K562 (cell line): ENCODE measurements around the gene DNAJB11. TPM values are rescaled to one million over a fixed set of nuclear protein-coding genes. Genes with fewer than 3 reads are reported as not detected.

ENCODE experiments used
- ATAC-seq: fragments of 200-7000 bp; cut with Tn5 transposase; 3 replicates; pipeline ENCODE4 v1.9.1; 2020; ENCODE audit warnings: moderate library complexity
- BruUV-seq: library from RNA; stranded (reverse); fragments of 400-500 nt; replicated peaks from 2 replicates; lab custom pipeline; 2021; lab: Mats Ljungman, UMichigan
- CTCF ChIA-PET: fragments of 300-600 bp; formaldehyde crosslinking; extraction: SDS; loops from one replicate; lab custom pipeline; 2021; ENCODE audit warnings: low intra/inter-chr PET ratio; lab: Yijun Ruan, JAX
- POLR2A ChIA-PET: fragments of 300-600, 350-650 bp; sonication (Branson Sonifier 250); formaldehyde crosslinking; extraction: SDS; loops from one replicate; lab custom pipeline; 2021; ENCODE audit warnings: antibody characterized with exemption, inconsistent platforms; lab: Yijun Ruan, JAX
- DNase-seq, 4 experiments: peaks; one replicate each; pipeline versions ENCODE4 v3.0.0 to v3.0.0-alpha.2; 2011 to 2018; ENCODE audit warnings: low spot score in 3 of 4, mixed read lengths in 3 of 4; ENCODE audit errors: extremely low read depth in 1 of 4
- FAIRE-seq: peaks from 2 replicates; lab custom pipeline; 2011; peaks lifted over from hg19 to GRCh38; lab: Jason Lieb, UNC
- H2AFZ ChIP-seq: 2 replicates; pipeline ENCODE4 v1.6.0; 2011; ENCODE audit warnings: low read depth, low read length, control low read depth, inconsistent platforms
- H3K27ac ChIP-seq: fragments of 200-600 bp; 3 replicates; pipeline ENCODE4 v1.8.0; 2011; ENCODE audit warnings: low read depth, mild to moderate bottlenecking, control low read depth, inconsistent platforms, low read length, moderate library complexity, mixed read lengths; ENCODE audit errors: extremely low read depth
- H3K27me3 ChIP-seq, 2 experiments: fragments of 300-600 bp in 1 of 2; 2 replicates in 1 of 2; 3 replicates in 1 of 2; pipeline versions ENCODE4 v1.6.0 to v1.8.0; 2011; ENCODE audit warnings: inconsistent platforms in 2 of 2, low read length in 2 of 2, mild to moderate bottlenecking in 1 of 2, mixed read lengths in 1 of 2, moderate library complexity in 1 of 2; ENCODE audit not compliant: control insufficient read depth in 2 of 2, insufficient read depth in 2 of 2
- H3K36me3 ChIP-seq: fragments of 300-600 bp; 3 replicates; pipeline ENCODE4 v1.8.0; 2011; ENCODE audit warnings: mild to moderate bottlenecking, low read length, inconsistent platforms; ENCODE audit not compliant: control insufficient read depth, insufficient read depth
- H3K4me1 ChIP-seq, 2 experiments: fragments of 200-600 bp in 1 of 2; replicated peaks in 1 of 2; 2 replicates in 1 of 2; 3 replicates in 1 of 2; pipeline versions ENCODE4 v1.5.1 to v1.8.0; 2011; ENCODE audit warnings: inconsistent platforms in 2 of 2, low read length in 2 of 2, mild to moderate bottlenecking in 1 of 2, mixed read lengths in 1 of 2, moderate library complexity in 1 of 2; ENCODE audit not compliant: control insufficient read depth in 2 of 2, insufficient read depth in 2 of 2
- H3K4me2 ChIP-seq: 2 replicates; pipeline ENCODE4 v1.6.1; 2011; ENCODE audit warnings: low read length, control low read depth, inconsistent platforms, mixed read lengths; ENCODE audit not compliant: insufficient read depth
- H3K4me3 ChIP-seq: fragments of 200-600 bp; sonication (generic), shearing (Covaris generic); 2 replicates; pipeline ENCODE4 v1.5.1; 2016; ENCODE audit warnings: control low read depth, inconsistent platforms
- H3K79me2 ChIP-seq: fragments of 200-600 bp; 3 replicates; pipeline ENCODE4 v1.8.0; 2011; ENCODE audit warnings: low read length, inconsistent platforms; ENCODE audit not compliant: control insufficient read depth, insufficient read depth
- H3K9ac ChIP-seq, 2 experiments: 2 replicates each; pipeline versions ENCODE4 v1.6.0 to v1.6.1; 2011; ENCODE audit warnings: low read depth in 2 of 2, low read length in 2 of 2, control low read depth in 1 of 2, inconsistent platforms in 1 of 2, mild to moderate bottlenecking in 1 of 2, mixed read lengths in 1 of 2; ENCODE audit not compliant: insufficient read depth in 1 of 2
- H3K9me1 ChIP-seq: one replicate; pipeline ENCODE4 v1.6.0; 2011; ENCODE audit warnings: inconsistent platforms, mild to moderate bottlenecking, low read length, moderate library complexity; ENCODE audit not compliant: control insufficient read depth, insufficient read depth
- H3K9me3 ChIP-seq: replicated peaks from 2 replicates; pipeline ENCODE4 v1.5.1; 2011; ENCODE audit warnings: low read depth, low read length, inconsistent platforms; ENCODE audit not compliant: control insufficient read depth, insufficient read depth
- H4K20me1 ChIP-seq: replicated peaks from 2 replicates; pipeline ENCODE4 v1.6.1; 2011; ENCODE audit warnings: low read length, inconsistent platforms, mixed read lengths; ENCODE audit not compliant: control insufficient read depth, insufficient read depth
- CBX3 ChIP-seq, 2 experiments: IDR thresholded peaks; 1 replicate in 1 of 2; 2 replicates in 1 of 2; pipeline ENCODE4 v1.6.1; 2012; ENCODE audit warnings: inconsistent platforms in 2 of 2, low read length in 2 of 2, borderline replicate concordance in 1 of 2, control low read depth in 1 of 2
- GABPB1 ChIP-seq: sonication (generic); formaldehyde crosslinking; IDR thresholded peaks from 2 replicates; pipeline ENCODE4 v1.8.0; 2022; ENCODE audit warnings: mild to moderate bottlenecking, missing genetic modification reagents
- HDAC8 ChIP-seq: fragments of 450-650 bp; IDR thresholded peaks from 2 replicates; pipeline ENCODE4 v1.6.1; 2016; ENCODE audit warnings: mild to moderate bottlenecking, missing genetic modification characterization, moderate library complexity, missing compliant biosample characterization
- RBFOX2 ChIP-seq: fragments of 200-400 bp; formaldehyde crosslinking; IDR thresholded peaks from 2 replicates; pipeline ENCODE4 v1.6.1; 2017; ENCODE audit warnings: low read depth, mild to moderate bottlenecking, low read length, moderate library complexity
- STAG1 ChIP-seq: sonication (generic); formaldehyde crosslinking; IDR thresholded peaks from 2 replicates; pipeline ENCODE4 v1.5.0; 2020; ENCODE audit warnings: missing genetic modification reagents, borderline replicate concordance
- ZNF280B ChIP-seq: fragments of 250-450 bp; sonication (Bioruptor Pico); IDR thresholded peaks from 2 replicates; pipeline ENCODE4 v1.5.1; 2021; ENCODE audit warnings: mild to moderate bottlenecking
- ZNF584 ChIP-seq: fragments of 200-800 bp; sonication (Bioruptor generic); IDR thresholded peaks from 2 replicates; pipeline ENCODE4 v1.6.1; 2016; ENCODE audit warnings: low read depth, mild to moderate bottlenecking, missing genetic modification characterization, missing compliant biosample characterization
- WGBS: fragments of 100-300 bp; shearing (Covaris generic); methylation state at CpG from one replicate; pipeline ENCODE4 v1.1.6; 2016; ENCODE audit warnings: low coverage, mixed read lengths; ENCODE audit not compliant: insufficient coverage; ENCODE audit errors: missing lambda C conversion rate; 5-methylcytosine and 5-hydroxymethylcytosine counted together
- in situ Hi-C: fragments of 300-500 bp; cut with MboI; formaldehyde crosslinking; loops from 4 replicates; pipeline ENCODE4 v1.15.0; 2018; ENCODE audit warnings: inconsistent platforms, mixed read lengths
- intact Hi-C: fragments of 100-400 bp; cut with micrococcal nuclease; formaldehyde crosslinking; loops from 2 replicates; pipeline ENCODE4 v1.14.2; 2022
- polyA plus RNA-seq, 8 experiments: library from polyadenylated mRNA; depleted of rRNA in 4 of 8; stranded (reverse) in 5 of 8; unstranded in 3 of 8; fragments of >200 nt; fragmentation: Nextera tagmentation in 2 of 8; fragmentation: Illumina TruSeq in 1 of 8; extraction: Ambion mirVana in 2 of 8; extraction: Trizol in 1 of 8; gene quantifications; 2 replicates each; pipeline versions ENCODE4 v1.2.1 to v1.2.3, GENCODE V29; 2011 to 2014; ENCODE audit warnings: inconsistent platforms in 1 of 8, missing spikeins in 1 of 8
- total RNA-seq, 7 experiments: library from RNA; depleted of rRNA in 6 of 7; stranded (reverse); fragments of >200 nt in 6 of 7; fragmentation: Illumina TruSeq in 2 of 7; extraction: Trizol in 2 of 7; gene quantifications; 2 replicates each; pipeline versions ENCODE4 v1.2.1 to v1.2.3, GENCODE V29; 2011 to 2021; ENCODE audit warnings: low replicate concordance in 1 of 7

The DNAJB11 gene
- total and polyA plus RNA-seq, 9 of the 15 experiments (the other 6 are each of a cell fraction or from before 2014, with no cell fraction given): 14.8 to 74.7 (median 63.8) TPM

- CTCF ChIA-PET: no interaction called here
- Histone ChIP-seq H3K9me1 (no peaks in the 10 kb centered on the region), H4K20me1 (no peaks in the 10 kb centered on the region), H3K27me3 (no peaks in the 10 kb centered on the region), H3K9ac (no peak overlapping the region), H3K9me3 (no peaks in the 10 kb centered on the region), H3K4me1 (peaks cover 6 to 14% of the 10 kb centered on the region in 2 experiments), H3K36me3 (no peaks in the 10 kb centered on the region), H3K4me2 (no peak overlapping the region), H3K79me2 (no peaks in the 10 kb centered on the region), H3K27ac (no peak overlapping the region; the same call in 2 of the 3 replicates), H3K4me3 (no peak overlapping the region), H2AFZ (peak overlapping the region; percentile 66)
- BruUV-seq: no TSS peak
- in situ Hi-C loops: no loop called here
- POLR2A ChIA-PET: interaction anchor here (0.8 kb wide), 1 partner anchor 171 kb away, joined by 4 read pairs; no protein-coding TSS in a partner anchor
- intact Hi-C loops: no loop called here
- peak; percentile 6 for ATAC-seq
- DNase-seq: no peak
- FAIRE-seq: no peak
- TF ChIP-seq RBFOX2 (peak; percentile 19; the same call in 1 of the 2 replicates), CBX3 (IDR thresholded peaks at IDR 0.05; ENCODE audit: borderline replicate concordance in 1 of 2, low read length in 2 of 2) (no peak), ZNF280B (CRISPR knock-in tag) (no peak), GABPB1 (CRISPR knock-in tag) (no peak), ZNF584 (CRISPR knock-in tag) (0 out of 2 replicates have a peak, but pooled peaks have one; percentile 36), HDAC8 (tag) (no peak), STAG1 (CRISPR knock-in tag) (no peak)
- 60% methylated on average over 4 of the region's 4 CpGs for WGBS
These were observed 28.2 kb downstream of the DNAJB11 start for GRCh38 chr3:186598794-186599141.
